ENCODE measurements around the gene CDCP2. TPM values are rescaled to one million over a fixed set of nuclear protein-coding genes. Genes with fewer than 3 reads are reported as not detected.

The CDCP2 gene
- total RNA-seq, 2 experiments from 2014 or later, result 0.11 to 0.20 TPM

DNA sequence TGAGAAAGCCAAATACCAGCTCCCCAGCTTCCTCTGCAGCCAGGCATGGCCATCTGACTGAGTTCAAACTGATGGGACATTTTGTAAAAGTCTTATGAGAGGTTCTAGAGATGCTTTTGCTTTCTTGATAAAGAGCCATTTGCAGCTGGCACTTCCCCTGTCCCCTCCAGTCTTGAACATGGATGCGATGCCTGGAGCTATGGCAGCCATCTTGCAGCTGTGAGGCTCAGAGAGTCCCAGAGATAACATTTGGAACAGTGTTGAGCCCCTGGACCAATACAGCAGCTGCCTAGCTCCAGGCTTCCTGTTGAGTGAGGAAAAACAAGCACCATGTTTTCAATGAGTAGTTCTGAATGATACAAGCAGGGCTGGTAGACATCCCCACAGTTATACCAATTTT is 13.8 kb downstream of the CDCP2 start:
- Mint-ChIP-seq H3K36me3 (no peaks in the 10 kb centered on the region), H3K9me3 (no peaks in the 10 kb centered on the region), H3K27me3 (peaks cover 5% of the 10 kb centered on the region), H3K4me1 (no peaks in the 10 kb centered on the region), H3K27ac (no peak overlapping the region), H3K4me3 (no peak overlapping the region)
- POLR2A ChIA-PET, result no interaction called here
- no peak for ATAC-seq (ENCODE audit: low read depth)
- no peak for DNase-seq

- ATAC-seq (ENCODE audit: low read depth) (no peak), DNase-seq (no peak)
- H3K36me3 Mint-ChIP-seq, result no peaks in the 10 kb centered on the region
- peaks cover 5% of the 10 kb centered on the region for H3K27me3 Mint-ChIP-seq
- POLR2A ChIA-PET, result no interaction called here
- H3K4me1 Mint-ChIP-seq, result no peaks in the 10 kb centered on the region
- H3K4me3 Mint-ChIP-seq, result no peak overlapping the region
- no peak overlapping the region for H3K27ac Mint-ChIP-seq
- H3K9me3 Mint-ChIP-seq, result no peaks in the 10 kb centered on the region
Observed at GRCh38 chr1:54137534-54138061, 15.2 kb downstream of the CDCP2 start.

DNA sequence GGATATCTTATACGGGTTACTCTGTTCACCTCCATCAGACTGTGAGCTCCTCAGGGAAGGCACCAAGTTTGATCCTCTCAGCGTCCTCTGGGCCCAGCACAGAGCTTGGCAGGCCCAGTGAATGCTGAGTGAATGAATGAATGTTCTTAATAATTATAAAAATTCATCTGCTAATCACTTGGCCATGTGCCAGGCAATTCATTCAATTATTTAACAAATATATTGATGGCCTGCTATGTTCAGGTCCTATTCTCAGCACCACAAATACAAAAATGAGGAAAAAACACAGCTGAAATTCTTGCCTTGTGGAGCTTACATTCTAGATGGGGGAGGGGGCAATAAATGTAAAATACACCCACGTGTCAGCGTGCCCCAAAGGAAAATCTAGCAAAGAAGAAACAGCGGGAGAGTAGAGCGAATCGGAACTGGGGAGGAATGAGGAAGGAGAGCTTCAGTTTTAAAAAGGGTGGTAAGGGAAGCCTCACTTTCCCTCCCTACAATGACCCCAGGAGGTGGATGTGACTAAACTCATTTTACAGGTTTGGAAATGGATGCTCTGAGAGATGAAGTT is 15.8 kb downstream of the CDCP2 start:
- no peaks in the 10 kb centered on the region for H3K4me1 Mint-ChIP-seq
- no peak overlapping the region for H3K27ac Mint-ChIP-seq
- H3K9me3 Mint-ChIP-seq, result no peaks in the 10 kb centered on the region
- DNase-seq (no peak), ATAC-seq (ENCODE audit: low read depth) (no peak)
- no peaks in the 10 kb centered on the region for H3K36me3 Mint-ChIP-seq
- H3K4me3 Mint-ChIP-seq, result no peak overlapping the region
- H3K27me3 Mint-ChIP-seq, result peaks cover 5% of the 10 kb centered on the region
- POLR2A ChIA-PET, result interaction anchor here (1.3 kb wide), 1 partner anchor 10 kb away, joined by 3 read pairs; no protein-coding TSS in a partner anchor

- POLR2A ChIA-PET, result interaction anchor here (1.3 kb wide), 1 partner anchor 11 kb away, joined by 3 read pairs; no protein-coding TSS in a partner anchor
- no peak overlapping the region for H3K27ac Mint-ChIP-seq
- DNase-seq (no peak), ATAC-seq (ENCODE audit: low read depth) (no peak)
- no peaks in the 10 kb centered on the region for H3K4me1 Mint-ChIP-seq
- no peak overlapping the region for H3K4me3 Mint-ChIP-seq
- H3K36me3 Mint-ChIP-seq, result no peaks in the 10 kb centered on the region
- H3K9me3 Mint-ChIP-seq, result no peaks in the 10 kb centered on the region
- peaks cover under 1% of the 10 kb centered on the region for H3K27me3 Mint-ChIP-seq
Observed at GRCh38 chr1:54136269-54136896, 16.4 kb downstream of the CDCP2 start.

- H3K27ac Mint-ChIP-seq, result no peak overlapping the region
- no peak overlapping the region for H3K4me3 Mint-ChIP-seq
- no peaks in the 10 kb centered on the region for H3K36me3 Mint-ChIP-seq
- H3K27me3 Mint-ChIP-seq, result peaks cover 4% of the 10 kb centered on the region
- POLR2A ChIA-PET, result interaction anchor here (1.3 kb wide), 1 partner anchor 11 kb away, joined by 3 read pairs; no protein-coding TSS in a partner anchor
- no peak for DNase-seq
- H3K9me3 Mint-ChIP-seq, result no peaks in the 10 kb centered on the region
- ATAC-seq (ENCODE audit: low read depth), result no peak
- H3K4me1 Mint-ChIP-seq, result no peaks in the 10 kb centered on the region
Observed at GRCh38 chr1:54135436-54136120, 17.2 kb downstream of the CDCP2 start.

GRCh38 chr1:54134295-54134694 is 18.5 kb downstream of the CDCP2 start:
- POLR2A ChIA-PET, result interaction anchor here (0.7 kb wide), 1 partner anchor 159 kb away, joined by 3 read pairs; no protein-coding TSS in a partner anchor
- H3K4me3 Mint-ChIP-seq, result no peak overlapping the region
- H3K4me1 Mint-ChIP-seq, result no peaks in the 10 kb centered on the region
- DNase-seq (no peak), ATAC-seq (ENCODE audit: low read depth) (no peak)
- H3K27ac Mint-ChIP-seq, result no peak overlapping the region
- H3K27me3 Mint-ChIP-seq, result peaks cover 9% of the 10 kb centered on the region
- H3K36me3 Mint-ChIP-seq, result no peaks in the 10 kb centered on the region
- no peaks in the 10 kb centered on the region for H3K9me3 Mint-ChIP-seq

- no peaks in the 10 kb centered on the region for H3K4me1 Mint-ChIP-seq
- H3K4me3 Mint-ChIP-seq, result no peak overlapping the region
- peaks cover 14% of the 10 kb centered on the region for H3K27me3 Mint-ChIP-seq
- DNase-seq (no peak), ATAC-seq (ENCODE audit: low read depth) (no peak)
- no peaks in the 10 kb centered on the region for H3K36me3 Mint-ChIP-seq
- H3K9me3 Mint-ChIP-seq, result no peaks in the 10 kb centered on the region
- H3K27ac Mint-ChIP-seq, result no peak overlapping the region
- POLR2A ChIA-PET, result no interaction called here
Observed at GRCh38 chr1:54132495-54132894, 20.3 kb downstream of the CDCP2 start.

DNA sequence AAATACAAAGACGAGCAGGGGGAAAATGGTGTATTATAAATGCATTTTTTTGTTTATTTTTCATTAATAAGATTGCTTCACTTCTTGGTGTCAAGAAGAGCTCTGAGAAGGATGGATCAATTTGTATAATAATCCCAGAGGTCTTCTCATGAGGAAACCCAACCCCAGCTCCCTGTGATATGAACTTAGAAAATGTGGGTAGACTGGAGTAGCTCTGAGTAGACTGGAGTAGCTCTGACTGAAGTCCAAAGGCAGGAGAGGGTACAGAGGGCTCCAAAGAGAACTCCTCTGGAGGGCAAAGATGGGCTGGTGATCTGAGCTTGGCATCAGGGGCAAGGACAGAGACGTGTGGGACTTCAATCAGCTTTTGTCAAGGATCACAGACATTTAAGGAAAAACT is 21.4 kb downstream of the CDCP2 start:
- ATAC-seq (ENCODE audit: low read depth) (no peak), DNase-seq (no peak)
- Mint-ChIP-seq H3K9me3 (no peaks in the 10 kb centered on the region), H3K36me3 (no peaks in the 10 kb centered on the region), H3K27ac (no peak overlapping the region), H3K4me1 (no peaks in the 10 kb centered on the region), H3K27me3 (peaks cover 18% of the 10 kb centered on the region), H3K4me3 (no peak overlapping the region)
- POLR2A ChIA-PET, result no interaction called here

- no peak for ATAC-seq (ENCODE audit: low read depth)
- no peak overlapping the region for H3K27ac Mint-ChIP-seq
- H3K4me3 Mint-ChIP-seq, result no peak overlapping the region
- H3K27me3 Mint-ChIP-seq, result peaks cover 18% of the 10 kb centered on the region
- POLR2A ChIA-PET, result no interaction called here
- H3K4me1 Mint-ChIP-seq, result no peaks in the 10 kb centered on the region
- H3K9me3 Mint-ChIP-seq, result no peaks in the 10 kb centered on the region
- DNase-seq, result no peak
- no peaks in the 10 kb centered on the region for H3K36me3 Mint-ChIP-seq
Observed at GRCh38 chr1:54129858-54130257, 22.9 kb downstream of the CDCP2 start.

DNA sequence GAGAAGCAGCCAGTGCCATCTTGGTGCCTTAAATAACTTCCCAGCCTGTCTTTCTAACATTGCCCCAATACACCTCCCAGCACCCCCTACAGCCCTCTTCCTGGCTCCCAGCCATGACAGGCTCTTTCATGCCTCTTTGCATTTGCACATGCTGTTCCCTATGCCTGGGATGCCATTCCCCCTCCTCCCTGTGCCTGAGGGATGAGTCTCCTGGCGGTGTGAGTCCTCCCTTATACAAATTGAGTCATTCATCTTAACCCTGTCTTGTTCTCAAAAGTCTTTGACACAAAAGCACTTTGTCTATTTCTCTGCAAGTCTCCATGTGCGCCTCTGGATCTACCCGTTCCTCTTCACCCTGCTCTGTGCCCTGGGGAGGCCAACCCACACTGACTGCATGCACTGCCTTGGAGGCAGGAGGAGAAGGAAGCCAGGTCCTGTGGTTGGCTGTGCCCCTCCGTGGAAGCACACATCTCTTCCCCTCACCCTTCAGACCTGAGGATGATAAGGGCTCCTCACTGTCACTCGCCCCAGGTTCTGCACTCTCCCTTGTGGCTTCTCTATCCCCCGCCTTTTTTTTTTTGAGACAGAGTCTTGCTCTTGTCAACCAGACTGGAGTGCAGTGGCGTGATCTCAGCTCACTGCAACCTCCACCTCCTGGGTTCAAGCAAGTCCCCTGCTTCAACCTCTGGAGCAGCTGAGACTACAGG is 25.1 kb downstream of the CDCP2 start:
- no peaks in the 10 kb centered on the region for H3K36me3 Mint-ChIP-seq
- ATAC-seq (ENCODE audit: low read depth), result no peak
- no peak overlapping the region for H3K4me3 Mint-ChIP-seq
- no peak for DNase-seq
- H3K27ac Mint-ChIP-seq, result no peak overlapping the region
- H3K4me1 Mint-ChIP-seq, result no peaks in the 10 kb centered on the region
- H3K27me3 Mint-ChIP-seq, result peaks cover 25% of the 10 kb centered on the region
- H3K9me3 Mint-ChIP-seq, result no peaks in the 10 kb centered on the region
- POLR2A ChIA-PET, result no interaction called here

DNA sequence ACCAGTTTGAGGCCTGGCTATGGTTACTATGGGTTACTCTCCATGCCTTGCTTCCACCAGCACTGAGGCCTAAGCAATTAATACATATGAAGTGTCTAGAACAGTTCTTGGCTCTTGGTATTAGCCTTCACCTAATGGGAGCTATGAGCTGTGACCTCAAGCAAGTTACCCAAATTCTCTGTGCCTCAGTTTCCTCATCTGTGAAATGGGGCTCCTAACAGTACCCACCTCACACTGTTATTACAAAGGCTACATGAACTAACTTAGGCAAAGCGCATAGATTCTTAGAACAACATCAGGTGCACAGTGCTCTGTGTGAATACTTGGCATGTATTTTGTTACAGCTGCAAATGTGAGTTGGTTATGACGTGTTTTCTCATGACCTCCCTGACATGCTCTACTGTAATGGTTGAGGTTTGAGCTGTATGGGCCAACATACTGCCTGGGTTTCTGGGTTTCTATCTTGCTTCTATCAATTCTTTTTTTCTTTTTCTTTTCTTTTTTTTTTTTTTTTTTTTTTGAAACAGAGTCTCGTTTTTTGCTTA is 26.5 kb downstream of the CDCP2 start:
- H3K36me3 Mint-ChIP-seq, result no peaks in the 10 kb centered on the region
- no peak overlapping the region for H3K27ac Mint-ChIP-seq
- POLR2A ChIA-PET, result no interaction called here
- no peak overlapping the region for H3K4me3 Mint-ChIP-seq
- peaks cover 1% of the 10 kb centered on the region for H3K4me1 Mint-ChIP-seq
- H3K9me3 Mint-ChIP-seq, result no peaks in the 10 kb centered on the region
- ATAC-seq (ENCODE audit: low read depth) (no peak), DNase-seq (no peak)
- peaks cover 35% of the 10 kb centered on the region for H3K27me3 Mint-ChIP-seq

GRCh38 chr1:54125386-54126070 is 27.3 kb downstream of the CDCP2 start:
- ATAC-seq (ENCODE audit: low read depth) (no peak), DNase-seq (no peak)
- peaks cover 31% of the 10 kb centered on the region for H3K27me3 Mint-ChIP-seq
- POLR2A ChIA-PET, result no interaction called here
- H3K36me3 Mint-ChIP-seq, result no peaks in the 10 kb centered on the region
- no peak overlapping the region for H3K4me3 Mint-ChIP-seq
- H3K4me1 Mint-ChIP-seq, result peaks cover 2% of the 10 kb centered on the region
- no peak overlapping the region for H3K27ac Mint-ChIP-seq
- H3K9me3 Mint-ChIP-seq, result no peaks in the 10 kb centered on the region

DNA sequence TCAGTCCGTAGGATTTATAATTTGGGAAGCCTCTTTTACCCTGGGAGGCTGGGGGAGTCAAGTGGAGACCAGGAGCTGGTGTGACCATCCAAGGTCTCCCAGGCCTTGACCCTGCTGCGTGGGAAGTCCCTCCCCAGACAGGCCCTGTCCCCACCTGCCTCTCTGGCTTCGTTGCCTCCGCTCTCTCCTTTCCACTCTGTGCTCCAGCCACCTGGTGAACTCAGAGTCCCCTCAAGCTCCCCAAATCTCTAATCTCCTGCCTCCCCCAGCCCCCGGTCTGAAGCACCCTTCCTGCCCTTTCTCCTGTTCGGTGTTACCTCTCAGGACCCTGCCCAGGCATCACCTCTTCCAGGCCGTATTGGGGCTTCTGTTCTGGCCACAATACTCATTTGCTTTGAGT is 27.9 kb downstream of the CDCP2 start:
- ATAC-seq (ENCODE audit: low read depth), result no peak
- Mint-ChIP-seq H3K27me3 (peaks cover 28% of the 10 kb centered on the region), H3K4me3 (no peak overlapping the region), H3K27ac (no peak overlapping the region), H3K36me3 (no peaks in the 10 kb centered on the region), H3K9me3 (no peaks in the 10 kb centered on the region), H3K4me1 (peaks cover 2% of the 10 kb centered on the region)
- no peak for DNase-seq
- POLR2A ChIA-PET, result no interaction called here

Measured in activated naive CD8-positive, alpha-beta T cell treated with anti-CD3 and anti-CD28 coated beads, Interleukin-2, amount 10 ng/mL, durations not matched to agents 7 days and 5 days (primary cell).